ENCODE data around the gene ENTPD2.
"Not testable (repeated sequence)": the region's sequence is repeated elsewhere in the genome, so short reads cannot be mapped to it uniquely, and the experiment has no call there.

The ENTPD2 gene

DNA sequence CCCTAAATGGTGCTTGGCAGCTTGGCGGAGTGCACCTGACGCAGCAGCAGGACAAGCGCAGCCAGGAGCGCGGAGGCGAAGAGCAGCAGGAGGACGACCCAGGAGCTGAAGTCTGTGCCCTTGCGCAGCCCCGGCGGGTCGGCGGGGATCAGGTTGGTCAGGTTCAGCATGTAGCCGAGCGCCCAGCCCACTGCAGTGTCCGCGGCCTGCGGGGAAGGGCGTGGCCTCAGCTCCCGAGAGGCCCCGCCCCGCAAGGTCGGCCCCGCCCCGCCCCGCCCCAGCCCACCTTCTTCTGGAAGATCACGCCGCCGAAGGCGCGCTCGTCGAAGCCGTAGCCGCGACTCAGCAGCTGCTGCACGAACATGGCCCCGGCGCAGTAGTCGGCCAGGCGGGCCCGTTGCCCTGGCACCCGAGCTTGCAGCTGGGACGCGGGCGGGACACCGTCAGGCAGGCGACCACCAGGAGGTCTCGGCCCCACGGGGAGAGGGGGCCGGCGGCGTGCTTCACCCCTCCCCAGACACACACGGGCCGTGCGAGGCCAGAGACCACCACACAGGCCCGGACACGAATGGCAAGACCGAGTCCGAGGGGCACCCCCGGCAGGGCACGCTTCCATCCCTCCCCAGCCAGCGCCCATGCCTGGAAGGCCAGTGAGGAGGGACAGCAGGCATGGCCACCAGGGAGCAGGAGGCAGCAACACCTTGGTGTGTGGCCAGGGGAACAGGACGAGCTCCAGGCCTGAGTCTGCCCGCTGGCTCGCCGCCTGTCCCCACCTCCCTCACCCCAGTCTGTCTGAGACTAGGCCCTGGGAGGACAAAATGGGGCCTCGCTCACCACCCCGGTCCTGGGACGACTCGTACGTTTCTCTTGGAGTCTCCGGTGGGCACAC, 5.0 kb downstream of the ENTPD2 start:
- in situ Hi-C loops (cut with MboI; ENCODE audit: low sequenced_read_pairs), result no loop called here

DNA sequence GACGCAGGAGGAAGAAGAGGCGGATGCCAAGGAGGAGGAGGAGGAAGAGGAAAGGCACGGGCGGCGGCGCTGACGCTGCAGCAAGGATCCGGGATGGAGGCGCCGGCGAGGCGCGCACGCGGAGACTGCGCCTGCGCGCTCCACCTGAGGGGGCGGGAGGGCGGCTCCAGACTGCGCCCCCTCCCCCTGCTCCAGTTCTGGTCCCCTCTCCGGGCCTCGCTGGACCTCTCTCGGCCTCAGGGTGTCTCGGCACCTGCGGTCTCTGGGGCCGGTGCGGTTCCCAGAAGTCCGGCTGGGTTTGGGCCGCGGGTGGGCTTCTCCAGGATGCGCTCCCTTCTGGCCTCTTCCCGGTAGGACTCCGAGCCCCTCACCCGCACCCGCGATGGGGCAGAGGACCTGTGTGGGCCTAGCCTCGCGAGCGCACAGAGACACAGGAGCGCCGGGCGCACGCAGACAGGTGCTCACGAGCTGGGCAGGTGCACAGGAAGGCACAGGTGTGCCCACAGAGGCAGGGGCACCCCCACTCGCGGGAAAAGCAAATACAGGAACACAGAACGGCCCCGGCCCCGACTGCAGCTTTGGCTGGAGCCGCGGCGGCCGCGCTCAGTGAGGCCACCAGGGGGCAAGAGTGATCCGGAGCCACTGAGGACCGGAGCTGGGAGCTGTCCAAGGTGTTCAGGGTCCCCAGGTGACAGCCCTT, 7.6 kb downstream of the ENTPD2 start, which contains the start of gene NPDC1:
NPDC1 (minus strand) TSS at position 90 of the 700 bp plus-strand sequence. CDS start 188 bp downstream, outside the sequence.
- in situ Hi-C loops (cut with MboI; ENCODE audit: low sequenced_read_pairs), result no loop called here

DNA sequence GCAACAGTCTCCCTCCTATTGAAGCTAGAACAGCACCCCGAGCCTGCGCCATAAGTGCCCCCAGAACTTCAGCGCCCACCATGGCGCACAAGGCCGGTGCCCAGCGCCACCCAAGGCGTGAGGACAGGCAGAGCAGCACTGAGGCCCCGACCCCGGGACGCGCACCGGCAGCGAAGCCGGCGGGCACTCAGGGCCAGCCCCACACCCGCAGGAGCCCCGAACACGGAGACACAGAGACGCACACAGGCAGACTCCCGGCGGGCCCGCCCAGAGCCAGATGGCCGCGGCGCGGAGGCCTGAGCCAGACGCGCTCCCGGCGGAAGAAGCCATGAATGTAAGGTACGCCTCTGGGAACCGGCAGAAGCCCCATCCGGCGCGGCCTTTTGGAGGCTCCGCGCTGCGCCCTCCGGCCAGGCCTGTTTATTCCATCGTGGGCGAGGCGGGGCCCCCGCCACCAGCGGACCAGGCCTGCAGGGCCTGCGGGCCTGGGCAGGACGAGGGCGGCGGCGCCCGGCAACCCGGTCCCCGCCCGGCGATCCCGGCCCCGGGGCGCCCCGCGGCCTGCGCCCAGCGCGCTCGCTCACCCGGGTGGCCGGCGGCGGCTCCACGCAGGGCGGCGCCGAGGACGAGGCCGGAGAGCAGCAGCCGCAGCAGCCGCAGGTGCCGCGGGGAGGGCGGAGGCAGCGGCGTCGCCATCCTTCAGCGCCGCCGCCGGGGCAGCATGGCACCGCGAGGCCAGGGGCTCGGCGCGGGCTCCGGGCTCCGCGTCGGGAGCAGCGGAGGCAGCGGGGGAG, 8.4 kb downstream of the ENTPD2 start:
- in situ Hi-C loops (cut with MboI; ENCODE audit: low sequenced_read_pairs), result no loop called here

DNA sequence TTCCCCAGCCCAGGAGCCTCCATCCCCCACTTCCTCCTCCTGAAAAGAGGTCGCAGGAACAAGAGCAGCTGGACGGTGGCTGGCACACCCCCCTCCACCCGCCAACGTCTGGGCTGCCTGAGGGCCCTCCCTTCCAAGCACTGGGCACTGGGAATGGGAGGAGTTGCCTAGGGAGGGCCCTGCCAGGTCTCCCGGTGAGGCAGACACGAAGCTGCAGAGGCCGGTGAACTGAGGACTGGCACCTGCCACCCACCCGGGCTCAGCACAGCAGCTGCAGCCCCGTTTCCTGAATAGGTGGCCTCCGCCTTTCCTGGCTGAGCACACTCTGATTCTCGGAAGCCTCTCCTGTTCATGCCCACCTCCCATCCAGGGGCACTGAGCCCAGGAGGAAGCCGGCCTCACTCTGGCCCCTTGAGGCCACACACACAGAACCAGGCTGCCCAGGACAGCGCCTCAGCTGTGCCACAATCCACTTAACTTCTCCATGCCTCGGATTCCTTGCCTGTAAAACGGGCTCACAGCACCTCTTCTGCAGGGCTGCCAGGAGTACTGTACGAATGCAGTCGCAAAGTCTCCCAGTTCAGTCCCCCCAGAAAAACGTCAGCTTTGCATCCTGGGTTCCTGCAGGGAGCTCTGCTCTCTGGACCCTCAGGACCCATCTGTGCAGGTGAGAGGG, 9.2 kb downstream of the ENTPD2 start:
- in situ Hi-C loops (cut with MboI; ENCODE audit: low sequenced_read_pairs), result no loop called here

DNA sequence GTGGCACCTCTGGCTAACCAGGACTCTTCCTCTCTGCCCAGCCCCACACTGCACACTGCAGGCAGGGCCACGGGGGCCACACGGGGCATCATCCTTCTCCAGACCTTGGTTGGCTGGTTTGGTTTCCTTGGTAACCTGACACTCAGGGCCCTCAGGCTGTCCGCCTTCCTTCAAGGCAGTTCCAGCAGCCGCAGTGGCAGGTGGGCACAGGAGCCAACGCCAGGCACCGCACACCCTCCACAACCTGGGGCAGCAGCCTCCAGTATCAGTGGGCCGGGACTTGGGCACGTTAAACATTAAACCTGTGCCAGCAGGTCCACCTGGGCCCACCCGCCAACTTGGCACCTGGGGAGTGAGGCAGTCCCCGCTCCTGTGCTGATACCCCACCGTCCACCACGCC, 9.8 kb downstream of the ENTPD2 start:
- in situ Hi-C loops (cut with MboI; ENCODE audit: low sequenced_read_pairs), result no loop called here

DNA sequence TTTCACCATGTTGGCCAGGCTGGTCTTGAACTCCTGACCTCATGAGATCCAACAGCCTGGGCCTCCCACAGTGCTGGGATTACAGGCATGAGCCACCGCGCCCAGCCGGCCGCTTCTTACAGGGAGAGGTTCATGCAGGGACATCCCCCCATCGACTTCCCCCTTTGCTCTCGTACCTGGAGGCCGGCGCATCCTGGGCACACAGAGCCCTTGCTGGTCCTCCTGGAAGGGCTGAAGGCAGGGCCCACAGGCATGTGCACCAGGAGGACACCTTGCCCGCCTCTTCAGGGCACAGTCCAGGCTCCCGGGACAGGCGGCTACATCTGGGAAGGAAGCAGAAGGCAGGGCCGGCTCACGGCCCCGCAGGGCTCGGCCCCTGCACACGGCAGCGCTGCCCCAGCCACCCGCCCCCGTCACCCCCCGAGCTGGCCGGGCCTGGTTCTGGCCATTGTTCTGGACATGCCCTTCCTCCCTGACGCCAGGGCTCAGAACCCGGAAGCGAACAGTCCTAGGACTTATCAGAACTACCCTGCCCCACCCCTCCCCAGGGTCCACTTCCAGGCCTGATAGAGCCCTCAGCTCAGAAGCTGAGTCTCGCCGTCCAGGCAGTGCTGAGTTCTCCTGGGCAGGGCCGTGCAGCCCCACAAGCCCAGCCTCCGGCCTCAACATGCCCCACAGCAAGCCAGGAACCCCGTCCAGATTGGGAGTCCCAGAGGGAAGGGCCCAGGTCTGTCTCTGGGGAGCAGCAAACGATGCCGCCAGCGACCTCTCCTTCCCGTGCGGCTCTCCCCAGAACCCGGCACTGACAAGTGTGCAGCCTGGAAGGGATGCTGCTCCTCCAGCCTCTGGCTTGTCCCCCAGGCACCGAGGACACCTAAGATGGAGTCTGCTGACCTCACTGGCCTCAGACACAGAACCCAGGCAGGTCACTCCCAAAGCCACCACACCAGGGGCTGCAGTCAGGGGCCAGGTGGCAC, 10.8 kb downstream of the ENTPD2 start:
- in situ Hi-C loops (cut with MboI; ENCODE audit: low sequenced_read_pairs), result no loop called here

DNA sequence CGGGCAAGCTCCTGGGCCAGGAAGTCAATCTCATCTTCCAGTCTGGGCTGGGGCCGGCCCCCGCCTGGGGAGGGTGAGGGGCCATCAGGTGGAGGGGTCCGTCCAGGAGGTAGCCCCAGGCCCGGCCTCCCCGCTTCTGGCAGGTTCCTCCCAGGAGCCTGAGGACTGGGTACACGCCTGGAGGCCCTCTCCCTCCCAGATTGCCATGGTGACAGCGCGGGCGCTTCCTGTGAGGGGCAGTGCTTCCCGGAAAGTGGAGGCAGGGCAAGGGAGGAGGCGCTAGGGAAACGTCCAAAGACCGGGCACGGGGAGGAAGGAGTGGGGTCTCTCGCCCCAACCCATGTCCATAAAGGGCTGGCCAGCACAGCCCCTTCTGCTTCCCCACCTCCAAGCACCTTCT, 12.7 kb downstream of the ENTPD2 start:
- in situ Hi-C loops (cut with MboI; ENCODE audit: low sequenced_read_pairs), result no loop called here

DNA sequence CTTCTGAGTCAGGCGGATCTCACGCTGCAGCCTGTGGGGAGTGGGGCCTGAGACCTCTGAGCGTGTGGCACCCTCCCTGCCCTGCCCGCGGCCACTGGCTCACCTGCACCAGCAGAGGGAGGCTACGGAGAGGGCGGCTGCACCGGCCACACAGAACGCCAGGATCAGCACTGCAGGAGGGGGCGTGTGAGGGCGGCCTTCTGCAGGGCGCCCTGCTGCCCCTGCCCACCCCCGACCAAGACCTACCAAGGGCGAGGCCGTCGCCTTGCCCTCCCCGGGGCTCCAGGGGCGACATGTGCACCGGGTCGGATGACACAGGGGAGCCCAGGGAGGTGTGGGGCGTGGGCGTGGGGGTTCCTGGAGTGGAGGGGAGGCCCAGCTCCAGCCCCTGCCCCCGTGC, 13.3 kb downstream of the ENTPD2 start:
- in situ Hi-C loops (cut with MboI; ENCODE audit: low sequenced_read_pairs), result no loop called here

DNA sequence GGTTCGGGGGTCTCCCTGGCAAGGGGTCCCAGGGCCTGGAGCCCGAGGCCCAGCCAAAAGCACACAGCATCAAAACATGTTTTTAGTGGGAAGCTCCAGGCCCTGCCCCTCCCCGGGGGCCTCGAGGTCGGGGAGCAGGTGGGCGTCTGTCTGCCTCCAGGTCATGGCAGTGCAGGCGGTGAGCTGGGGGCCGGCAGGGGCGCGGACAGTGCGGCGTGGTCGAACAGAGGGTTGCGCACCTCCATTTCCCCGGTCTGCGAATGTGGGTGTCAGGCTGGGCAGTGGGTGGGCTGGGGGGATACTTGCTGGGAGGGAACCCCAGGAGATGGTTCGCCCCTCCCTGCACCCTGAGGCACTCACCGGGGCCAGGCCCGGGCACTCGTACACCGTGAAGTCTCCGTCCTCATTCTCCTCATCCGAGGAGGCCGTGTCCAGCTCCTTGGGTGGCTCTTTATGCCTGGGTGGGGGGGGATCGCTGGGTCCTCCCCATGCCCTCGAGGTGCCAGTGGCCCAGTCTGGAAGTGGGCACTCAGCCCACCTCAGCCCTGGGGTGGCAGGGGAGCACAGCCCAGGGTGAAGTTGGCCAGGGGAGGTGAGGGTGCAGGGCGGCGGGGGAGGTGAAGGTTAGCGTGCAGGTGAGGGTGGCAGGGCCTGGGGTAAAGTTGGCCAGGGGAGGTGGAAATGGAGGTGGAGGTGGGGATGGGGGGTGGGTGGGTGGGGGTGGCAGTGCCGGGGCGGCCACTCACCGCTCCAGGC, 14.1 kb downstream of the ENTPD2 start:
- in situ Hi-C loops (cut with MboI; ENCODE audit: low sequenced_read_pairs), result no loop called here

DNA sequence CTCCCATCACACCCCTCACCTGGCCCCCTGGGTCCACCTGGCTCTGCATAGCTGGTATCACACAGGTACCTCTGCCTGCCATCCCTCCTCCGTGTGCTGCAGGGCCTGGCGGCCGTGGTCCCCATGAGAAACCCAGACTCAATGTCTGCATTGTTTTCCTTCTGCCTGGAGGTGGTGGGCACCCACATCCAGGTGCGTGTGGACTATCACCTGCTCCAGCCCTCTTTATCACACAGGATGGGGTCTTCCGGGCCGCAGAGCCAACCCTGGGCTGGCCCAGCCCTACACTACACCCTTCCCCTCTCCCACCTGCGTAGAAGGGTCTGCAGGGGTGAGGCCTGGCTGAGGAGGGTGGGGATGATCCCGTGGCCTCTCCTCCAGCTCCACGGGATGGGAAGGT, 14.9 kb downstream of the ENTPD2 start:
- in situ Hi-C loops (cut with MboI; ENCODE audit: low sequenced_read_pairs), result no loop called here

DNA sequence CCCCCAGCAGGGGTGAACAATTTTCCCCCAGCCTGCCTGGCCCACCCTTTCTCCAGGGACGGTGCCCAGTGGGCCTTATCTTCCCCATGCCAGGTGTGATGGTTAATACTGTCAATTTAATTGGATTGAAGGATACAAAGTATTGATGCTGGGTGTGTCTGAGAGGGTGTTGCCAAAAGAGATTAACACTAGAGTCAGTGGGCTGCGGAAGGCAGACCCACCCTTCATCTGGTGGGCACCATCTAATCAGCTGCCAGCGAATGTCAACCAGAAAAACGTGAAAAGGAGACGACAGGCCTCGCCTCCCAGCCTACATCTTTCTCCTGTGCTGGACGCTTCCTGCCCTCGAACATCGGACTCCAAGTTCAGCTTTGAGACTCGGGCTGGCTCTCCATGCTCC, 16.4 kb downstream of the ENTPD2 start:
- in situ Hi-C loops (cut with MboI; ENCODE audit: low sequenced_read_pairs), result no loop called here

DNA sequence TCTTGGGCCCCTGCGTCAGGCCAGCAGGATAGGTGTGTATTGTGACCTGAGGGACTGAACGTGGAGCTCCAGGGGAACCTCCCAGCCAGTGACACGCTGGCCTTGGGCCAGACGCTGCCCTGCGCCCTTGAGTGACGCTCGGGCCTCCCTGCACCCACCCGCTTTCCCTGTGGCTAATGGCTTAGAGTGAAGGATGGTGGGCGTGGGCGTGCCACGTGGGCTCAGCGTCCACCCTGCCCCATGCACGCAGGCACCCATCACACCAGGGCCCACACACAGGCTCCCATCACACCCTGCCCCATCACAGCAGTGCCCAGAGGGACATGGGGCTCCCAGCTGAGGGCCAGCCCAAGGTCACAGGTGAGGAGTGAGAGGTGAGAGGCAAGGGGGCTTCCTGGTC, 16.8 kb downstream of the ENTPD2 start:
- in situ Hi-C loops (cut with MboI; ENCODE audit: low sequenced_read_pairs), result no loop called here

DNA sequence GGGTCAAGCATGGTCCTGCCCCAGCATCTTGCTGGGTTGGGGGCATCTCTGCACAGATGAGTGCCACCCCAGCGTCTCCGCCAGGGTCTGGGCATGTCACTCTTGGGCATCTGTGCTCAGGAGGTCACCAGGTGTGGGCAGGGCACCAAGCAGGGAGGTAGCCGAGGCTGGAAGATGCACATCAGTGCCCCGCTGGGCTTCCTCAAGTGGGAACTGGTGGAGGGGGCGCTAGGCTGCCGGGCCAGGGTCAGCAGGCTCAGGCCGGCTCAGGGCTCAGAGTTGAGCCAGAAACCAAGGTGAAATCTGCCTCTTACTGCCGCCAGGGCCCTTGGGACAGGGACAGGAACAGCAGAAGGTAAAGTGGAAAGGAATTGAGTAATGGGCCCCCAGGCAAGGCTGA, 17.9 kb downstream of the ENTPD2 start:
- in situ Hi-C loops (cut with MboI; ENCODE audit: low sequenced_read_pairs), result no loop called here

DNA sequence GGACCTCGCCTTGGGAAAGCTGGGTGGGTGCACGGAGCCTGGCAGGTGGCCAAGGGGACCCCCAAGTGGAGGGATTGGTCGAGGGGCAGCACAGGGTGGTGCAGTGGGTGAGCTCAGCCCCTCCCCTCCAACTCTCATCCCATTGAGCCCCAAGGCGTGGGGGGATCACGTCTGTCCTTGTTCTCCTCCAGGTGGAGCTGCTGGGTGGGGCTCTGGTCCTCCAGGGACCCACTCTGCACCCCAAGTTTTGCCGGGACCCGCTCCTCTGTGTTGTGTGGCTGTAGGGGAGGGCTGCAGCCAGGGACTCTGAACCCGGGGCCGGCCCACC, 18.4 kb downstream of the ENTPD2 start:
- in situ Hi-C loops (cut with MboI; ENCODE audit: low sequenced_read_pairs), result no loop called here

DNA sequence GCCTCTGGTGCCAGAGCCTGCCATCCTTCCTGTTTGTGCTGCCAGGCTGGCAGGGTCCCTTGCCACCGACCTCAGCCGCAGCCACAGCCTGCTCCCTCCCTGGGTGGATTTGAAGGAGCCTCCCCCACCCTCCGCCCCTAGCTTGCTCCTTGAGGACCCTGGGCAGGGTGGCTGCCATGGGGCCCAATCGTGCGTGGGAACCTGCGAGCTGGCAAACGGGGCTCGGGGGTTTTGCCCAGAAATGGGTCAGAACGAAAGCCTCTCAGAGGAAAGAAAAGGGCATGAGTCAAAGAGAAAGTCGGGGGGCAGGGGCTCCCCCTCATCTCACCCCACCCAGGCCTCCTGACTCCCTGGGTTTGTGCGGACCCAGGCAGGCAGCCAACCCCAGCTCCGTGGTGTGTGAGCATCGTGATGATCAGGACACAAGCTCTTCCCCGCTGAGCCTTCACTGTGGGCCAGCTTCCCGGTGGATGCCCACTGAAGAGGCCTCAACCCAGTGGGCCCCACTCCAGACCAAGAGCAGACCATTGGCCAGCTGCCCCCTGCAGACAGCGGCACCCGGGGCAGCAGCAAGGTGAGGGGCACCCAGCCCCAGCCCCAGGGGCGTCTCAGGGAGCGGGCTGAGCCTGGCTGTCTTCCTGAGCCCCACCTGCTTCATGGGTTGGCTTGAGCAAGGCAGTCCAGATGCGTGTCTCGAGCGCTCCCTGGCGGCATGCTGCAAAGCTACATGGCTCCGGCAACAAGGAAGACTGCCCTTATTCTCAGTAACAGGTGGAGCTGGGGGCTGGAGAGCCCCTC, 19.0 kb downstream of the ENTPD2 start:
- in situ Hi-C loops (cut with MboI; ENCODE audit: low sequenced_read_pairs), result no loop called here

DNA sequence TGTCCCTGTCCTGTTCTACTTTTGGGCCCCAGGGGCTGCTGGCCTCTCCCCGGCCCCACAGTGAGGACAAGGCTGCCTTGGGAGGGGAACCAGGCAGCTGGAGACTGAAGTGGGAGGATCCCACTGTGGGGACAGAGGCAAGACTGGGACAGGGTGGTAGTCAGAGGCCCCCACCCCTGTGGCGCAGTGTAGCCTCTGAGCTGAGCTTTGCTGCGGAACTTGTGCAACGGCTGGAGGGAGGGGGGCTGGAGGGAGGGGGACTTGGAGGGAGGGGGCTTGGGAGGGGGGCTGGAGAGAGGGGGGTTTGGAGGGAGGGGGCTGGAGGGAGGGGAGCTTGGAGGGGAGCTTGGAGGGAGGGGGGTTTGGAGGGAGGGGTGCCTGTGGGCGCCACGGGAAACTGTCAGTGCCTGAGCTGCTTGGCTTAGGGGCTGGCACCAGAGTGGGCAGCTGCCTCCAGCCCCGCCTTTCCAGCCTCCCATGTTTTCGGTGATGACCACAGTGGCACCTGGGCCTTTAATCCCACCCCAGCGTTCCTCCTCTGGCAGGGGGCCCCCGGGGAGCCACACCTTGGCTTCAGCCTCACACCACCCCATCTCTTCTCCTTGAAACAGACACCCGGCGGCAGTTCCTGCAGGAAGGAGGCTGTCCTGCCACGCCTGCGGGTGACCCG, 19.7 kb downstream of the ENTPD2 start:
- in situ Hi-C loops (cut with MboI; ENCODE audit: low sequenced_read_pairs), result no loop called here

DNA sequence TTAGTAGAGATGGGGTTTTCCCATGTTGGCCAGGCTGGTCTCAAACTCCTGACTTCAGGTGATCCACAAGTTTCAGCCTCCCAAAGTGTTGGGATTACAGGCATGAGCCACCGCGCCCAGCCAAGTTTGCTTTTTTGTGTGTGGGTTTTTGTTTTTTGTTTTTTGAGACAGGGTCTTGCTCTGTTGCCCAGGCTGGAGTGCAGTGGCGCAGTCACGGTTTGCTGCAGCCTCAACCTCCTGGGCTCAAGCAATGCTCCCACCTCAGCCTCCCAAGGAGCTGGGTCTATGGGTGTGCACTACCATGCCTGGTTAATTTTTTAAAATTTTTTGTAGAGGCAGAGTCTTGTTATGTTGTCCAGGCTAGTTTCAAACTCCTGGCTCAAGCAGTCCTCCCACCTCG, 20.4 kb downstream of the ENTPD2 start:
- in situ Hi-C loops (cut with MboI; ENCODE audit: low sequenced_read_pairs), result not testable (repeated sequence)

DNA sequence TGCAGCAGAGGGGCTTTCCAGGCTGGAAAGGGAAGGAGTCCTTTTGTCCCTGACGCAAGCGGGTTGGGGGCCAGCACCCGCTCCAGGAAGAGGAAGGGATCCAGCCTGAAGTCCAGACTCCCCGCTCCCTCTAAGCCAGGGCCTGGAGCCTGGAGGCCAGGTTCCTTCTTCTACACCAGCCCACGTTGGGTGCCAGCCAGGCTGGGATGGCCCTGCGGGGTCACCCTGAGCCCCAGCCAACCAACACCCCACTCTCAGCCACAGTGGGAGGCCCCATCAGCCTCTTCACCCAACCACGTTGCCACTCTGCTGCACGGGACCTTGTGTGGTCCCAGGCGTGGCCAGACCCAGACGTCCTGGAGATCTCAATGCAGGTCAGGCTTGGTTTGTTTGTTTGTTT, 21.0 kb downstream of the ENTPD2 start:
- in situ Hi-C loops (cut with MboI; ENCODE audit: low sequenced_read_pairs), result no loop called here

All from hTERT RPE-1 (cell line).